G401 (cell line): ENCODE results near the gene DAND5. TPM values are rescaled to one million over a fixed set of nuclear protein-coding genes. Genes with fewer than 3 reads are reported as not detected.

ENCODE experiments used
- DNase-seq: peaks from one replicate; pipeline ENCODE4 v3.0.0-alpha.2; 2015; ENCODE audit warnings: low spot score
- in situ Hi-C: cut with HindIII; loops from 2 replicates; pipeline ENCODE4 v1.10.0; 2016; ENCODE audit warnings: low sequenced_read_pairs, mixed read lengths
- total RNA-seq: library from RNA; depleted of rRNA; stranded (reverse); fragments of >200 nt; shearing (Covaris generic); gene quantifications from 2 replicates; pipeline ENCODE4 v1.2.3, GENCODE V29; 2014; rRNA removed

The DAND5 gene, protein sequence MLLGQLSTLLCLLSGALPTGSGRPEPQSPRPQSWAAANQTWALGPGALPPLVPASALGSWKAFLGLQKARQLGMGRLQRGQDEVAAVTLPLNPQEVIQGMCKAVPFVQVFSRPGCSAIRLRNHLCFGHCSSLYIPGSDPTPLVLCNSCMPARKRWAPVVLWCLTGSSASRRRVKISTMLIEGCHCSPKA
- 0.18 TPM in 1 of 2 replicates, not detected in the other for total RNA-seq

DNA sequence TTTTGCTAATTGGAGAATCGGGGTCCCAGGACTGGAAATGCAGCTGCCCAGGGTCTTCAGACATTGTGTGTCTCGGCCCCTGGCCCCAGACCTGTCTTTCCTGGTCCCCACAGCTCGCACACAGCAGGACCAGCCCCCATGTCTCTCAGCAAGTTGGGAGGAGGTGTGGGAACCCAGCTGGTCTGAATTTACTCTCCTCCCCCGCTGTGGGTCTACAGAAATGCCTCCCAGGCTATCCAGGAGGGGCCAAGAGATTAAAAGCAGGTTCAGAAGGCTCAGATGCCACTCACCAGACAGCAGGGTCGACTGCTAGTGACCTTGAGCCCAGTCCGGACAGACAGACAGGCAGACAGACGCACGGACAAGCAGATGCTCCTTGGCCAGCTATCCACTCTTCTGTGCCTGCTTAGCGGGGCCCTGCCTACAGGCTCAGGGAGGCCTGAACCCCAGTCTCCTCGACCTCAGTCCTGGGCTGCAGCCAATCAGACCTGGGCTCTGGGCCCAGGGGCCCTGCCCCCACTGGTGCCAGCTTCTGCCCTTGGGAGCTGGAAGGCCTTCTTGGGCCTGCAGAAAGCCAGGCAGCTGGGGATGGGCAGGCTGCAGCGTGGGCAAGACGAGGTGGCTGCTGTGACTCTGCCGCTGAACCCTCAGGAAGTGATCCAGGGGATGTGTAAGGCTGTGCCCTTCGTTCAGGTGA lies at the start of gene DAND5:
TSS of gene DAND5 (plus strand) at position 285 of the 697 bp plus-strand sequence. CDS start at position 370, 85 bp downstream.
- in situ Hi-C loops, result no loop called here
- DNase-seq, result peak; percentile 40

DNA sequence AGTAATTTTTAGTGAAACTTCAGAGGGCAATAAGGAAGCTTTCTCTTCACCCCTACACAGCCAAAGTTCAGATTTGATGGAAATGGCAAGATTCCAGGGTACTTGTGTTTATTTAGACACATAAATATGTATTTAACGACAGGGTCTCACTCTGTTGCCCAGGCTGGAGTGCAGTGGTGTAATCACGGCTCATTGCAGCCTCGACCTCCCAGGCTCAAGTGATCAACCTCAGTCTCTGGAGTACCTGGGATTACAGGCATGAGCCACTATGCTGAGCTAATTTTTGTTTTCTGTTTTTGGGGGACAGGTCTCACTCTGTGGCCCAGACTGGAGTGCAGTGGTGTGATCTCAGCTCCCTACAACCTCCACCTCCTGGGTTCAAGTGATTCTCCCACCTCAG lies 48.3 kb upstream of the DAND5 start:
- DNase-seq, result no peak
- in situ Hi-C loops, result loop anchor here (25.0 kb wide), 1 partner anchor 141 kb away; no protein-coding TSS in a partner anchor

DNA sequence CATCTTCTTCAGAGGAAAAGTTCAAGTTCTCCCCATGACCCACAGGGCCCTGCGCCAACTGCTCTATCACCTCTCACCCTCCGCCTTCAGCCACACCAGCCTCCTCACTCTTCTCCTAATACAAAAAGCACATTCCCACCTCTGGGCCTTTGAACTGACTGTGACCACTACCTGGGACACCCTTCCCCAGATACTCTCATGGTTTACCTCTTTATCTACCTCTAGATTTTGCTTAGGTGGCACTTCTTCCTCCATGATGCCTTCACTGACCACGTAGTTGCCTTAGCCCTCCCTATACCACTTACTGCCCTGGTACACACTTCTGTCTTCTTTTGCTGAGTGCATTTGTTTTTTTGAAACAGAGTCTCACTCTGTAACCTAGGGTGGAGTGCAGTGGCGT lies 46.4 kb upstream of the DAND5 start:
- DNase-seq, result no peak
- in situ Hi-C loops, result loop anchor here (25.0 kb wide), 1 partner anchor 139 kb away; no protein-coding TSS in a partner anchor

DNA sequence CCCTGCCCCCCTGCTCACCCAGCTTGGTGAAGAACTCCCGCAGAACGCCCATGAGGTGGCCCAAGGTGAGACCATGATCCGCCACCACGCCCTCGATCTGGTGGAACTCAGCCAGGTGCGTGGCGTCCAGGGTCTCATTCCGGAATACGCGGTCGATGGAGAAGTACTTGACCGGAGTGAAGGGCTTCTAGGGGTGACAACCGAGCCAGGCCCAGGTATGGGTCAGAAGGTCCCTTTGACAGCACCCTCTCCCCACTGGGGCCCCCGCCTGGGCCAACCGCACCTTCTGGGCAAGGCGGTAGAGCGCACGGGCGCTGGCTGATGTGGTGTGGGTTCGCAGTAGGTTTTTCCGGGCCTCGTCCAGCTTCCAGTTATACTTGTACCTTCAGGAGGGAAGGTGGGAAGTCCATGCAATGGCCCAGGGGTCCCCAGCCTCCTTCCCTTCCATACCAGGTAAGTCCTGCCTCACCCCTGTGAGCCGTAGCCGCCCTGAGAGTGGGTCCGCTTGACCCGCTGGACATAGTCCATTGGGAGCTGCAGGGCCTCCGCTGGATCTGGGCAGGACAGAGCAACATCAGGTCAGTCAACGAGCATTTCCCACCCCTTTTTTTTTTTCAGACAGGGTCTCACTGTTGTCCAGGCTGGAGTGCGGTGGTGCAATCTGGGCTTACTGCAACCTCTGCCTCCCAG lies 44.6 kb upstream of the DAND5 start:
- DNase-seq, result no peak
- in situ Hi-C loops, result loop anchor here (25.0 kb wide), 1 partner anchor 138 kb away; no protein-coding TSS in a partner anchor

DNA sequence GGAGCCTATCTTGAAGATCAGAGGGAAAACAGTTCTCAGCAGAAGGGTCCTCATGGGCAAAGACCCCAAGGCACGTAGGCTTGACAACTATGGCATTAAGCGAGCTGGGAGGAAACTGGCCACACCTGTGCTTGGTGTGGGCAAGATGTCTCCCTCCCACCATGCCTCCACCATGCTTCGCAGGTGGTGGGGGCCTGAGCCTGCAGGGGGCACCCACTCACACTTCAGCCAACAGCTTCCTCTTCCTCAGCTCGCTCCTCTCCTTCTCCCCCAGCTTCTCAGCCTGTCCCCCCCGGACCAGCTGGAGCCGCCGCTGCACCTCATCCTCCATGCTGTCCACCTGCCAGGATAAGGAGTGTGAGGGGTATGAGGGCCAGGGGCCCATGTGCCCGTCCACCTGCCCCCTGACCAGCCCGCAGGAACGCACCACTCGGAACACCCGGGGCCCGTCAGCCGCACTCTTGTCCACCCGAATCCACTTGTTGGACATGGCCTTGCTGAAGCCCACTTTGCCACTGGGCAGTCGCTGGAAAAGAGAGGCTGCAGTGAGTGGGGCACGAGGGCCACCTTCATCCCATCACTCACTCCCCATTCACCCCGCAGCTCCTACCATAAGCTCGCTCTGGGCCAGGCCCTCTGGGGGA lies 39.3 kb upstream of the DAND5 start:
- no peak for DNase-seq
- in situ Hi-C loops, result no loop called here

DNA sequence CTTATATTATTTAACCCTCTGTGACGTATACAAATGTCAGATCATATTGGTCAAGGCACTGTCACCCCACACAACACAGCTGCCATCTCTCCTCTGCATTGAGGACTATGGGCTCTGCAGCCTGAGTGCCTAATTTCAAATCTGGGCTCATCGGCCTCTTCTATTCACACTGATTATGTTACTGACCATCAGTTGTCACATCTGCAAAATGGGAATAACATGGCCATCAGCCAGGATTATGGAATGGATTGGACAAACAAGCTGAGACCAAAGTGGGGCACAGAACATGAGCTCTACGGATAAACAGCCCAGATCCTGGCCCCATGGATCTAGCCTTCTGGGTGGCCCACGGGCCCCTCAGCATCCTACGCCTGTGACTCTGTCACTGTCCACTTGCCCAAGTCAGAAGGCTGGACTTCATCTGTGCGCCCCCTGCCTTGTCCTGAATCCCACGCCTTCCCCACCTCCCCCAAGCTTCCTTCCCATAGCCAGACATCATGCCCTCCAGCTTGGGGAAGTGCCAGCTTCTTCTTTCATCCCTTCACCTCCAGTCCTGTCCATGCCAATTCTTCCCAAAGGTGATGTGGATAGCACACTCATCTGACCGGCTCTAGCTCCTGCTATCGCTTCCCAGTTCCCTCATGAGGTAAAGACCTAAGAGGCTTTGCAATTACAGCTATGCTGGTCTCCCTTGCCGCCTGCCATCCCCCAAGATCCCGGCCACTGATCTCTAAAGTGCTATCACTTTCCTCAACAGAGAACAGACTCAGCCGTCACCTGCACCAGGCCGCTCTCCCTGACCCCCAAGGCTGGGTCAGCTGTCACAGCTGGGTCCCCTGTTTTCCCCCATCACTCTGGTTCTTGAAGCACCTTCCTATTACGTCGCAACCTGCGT lies 36.7 kb upstream of the DAND5 start:
- in situ Hi-C loops, result no loop called here
- no peak for DNase-seq

DNA sequence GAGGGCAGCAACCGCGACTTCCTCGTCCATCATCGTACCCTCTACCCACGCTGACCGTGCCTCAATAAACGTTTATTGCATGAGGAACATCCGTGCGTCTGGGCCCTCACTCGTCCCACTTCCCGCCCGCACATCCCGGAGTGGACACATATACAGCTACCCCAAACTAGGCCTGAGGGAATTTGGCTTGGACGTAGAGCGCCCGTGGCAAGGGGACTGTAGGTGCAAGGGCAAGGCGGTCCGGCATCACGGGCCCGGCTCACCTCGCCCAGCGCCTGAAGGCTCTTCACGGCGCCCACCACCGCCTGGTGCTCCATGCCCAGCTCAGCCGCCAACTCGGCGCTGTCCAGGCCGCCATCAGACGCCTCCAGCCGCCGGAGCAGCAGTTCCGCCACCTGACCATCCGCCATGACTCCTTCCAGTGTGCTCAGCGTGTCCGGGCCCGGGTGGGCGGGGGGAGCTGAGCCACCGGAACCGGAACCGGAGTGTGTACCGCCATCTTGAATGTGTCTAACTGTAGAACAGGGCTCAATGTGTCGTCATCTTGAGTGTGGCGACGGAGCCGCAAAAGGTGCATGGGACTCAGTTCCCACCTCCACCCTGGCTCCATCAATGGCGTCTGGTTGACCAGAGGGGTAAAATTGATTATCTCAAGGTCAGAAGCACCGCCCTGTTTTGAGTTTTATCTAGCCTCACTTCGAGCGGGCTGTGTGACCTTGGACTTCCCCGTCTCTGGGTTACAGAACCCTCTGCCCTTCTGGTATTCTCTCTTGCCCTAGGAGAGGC lies 35.9 kb upstream of the DAND5 start, which contains the start of gene FARSA:
TSS of gene FARSA (minus strand) at position 425 of the 786 bp plus-strand sequence. CDS start at position 410, 15 bp downstream.
- DNase-seq, result peak; percentile 97
- in situ Hi-C loops, result no loop called here

DNA sequence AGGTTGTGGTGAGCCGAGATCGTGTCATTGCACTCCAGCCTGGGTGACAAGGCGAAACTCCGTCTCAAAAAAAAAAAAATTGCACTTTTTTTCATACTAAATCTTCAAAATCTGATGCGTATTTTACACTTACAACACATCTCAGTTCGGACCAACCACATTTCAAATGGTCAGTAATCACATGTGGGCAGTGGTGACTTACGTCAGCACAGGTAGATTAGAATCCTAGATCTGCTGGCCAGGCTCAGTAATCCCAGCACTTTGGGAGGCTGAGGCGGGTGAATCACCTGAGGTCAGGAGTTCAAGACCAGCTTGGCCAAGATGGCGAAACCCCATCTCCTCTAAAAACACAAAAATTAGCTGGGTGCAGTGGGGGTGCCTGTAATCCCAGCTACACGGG lies 34.3 kb upstream of the DAND5 start:
- in situ Hi-C loops, result no loop called here
- DNase-seq, result no peak

DNA sequence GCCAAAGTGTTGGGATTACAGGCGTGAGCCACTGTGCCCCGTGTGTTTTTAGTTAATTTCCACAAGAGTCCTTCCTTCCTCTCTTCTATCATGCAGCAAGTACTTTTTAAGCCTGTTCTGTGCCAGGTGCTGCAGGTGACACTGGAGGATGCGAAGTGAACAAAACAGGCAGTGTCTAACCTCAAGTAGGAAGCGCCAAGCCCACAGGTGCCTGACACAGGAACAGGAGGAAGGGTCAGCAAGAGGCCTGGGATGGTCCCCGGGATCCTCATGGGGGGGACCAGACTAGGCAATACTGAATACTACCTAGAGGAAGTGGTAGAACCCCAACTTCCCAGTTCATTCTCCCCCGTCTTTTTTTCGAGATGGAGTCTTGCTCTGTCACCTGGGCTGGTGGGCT lies 32.8 kb upstream of the DAND5 start:
- DNase-seq, result no peak
- in situ Hi-C loops, result no loop called here

DNA sequence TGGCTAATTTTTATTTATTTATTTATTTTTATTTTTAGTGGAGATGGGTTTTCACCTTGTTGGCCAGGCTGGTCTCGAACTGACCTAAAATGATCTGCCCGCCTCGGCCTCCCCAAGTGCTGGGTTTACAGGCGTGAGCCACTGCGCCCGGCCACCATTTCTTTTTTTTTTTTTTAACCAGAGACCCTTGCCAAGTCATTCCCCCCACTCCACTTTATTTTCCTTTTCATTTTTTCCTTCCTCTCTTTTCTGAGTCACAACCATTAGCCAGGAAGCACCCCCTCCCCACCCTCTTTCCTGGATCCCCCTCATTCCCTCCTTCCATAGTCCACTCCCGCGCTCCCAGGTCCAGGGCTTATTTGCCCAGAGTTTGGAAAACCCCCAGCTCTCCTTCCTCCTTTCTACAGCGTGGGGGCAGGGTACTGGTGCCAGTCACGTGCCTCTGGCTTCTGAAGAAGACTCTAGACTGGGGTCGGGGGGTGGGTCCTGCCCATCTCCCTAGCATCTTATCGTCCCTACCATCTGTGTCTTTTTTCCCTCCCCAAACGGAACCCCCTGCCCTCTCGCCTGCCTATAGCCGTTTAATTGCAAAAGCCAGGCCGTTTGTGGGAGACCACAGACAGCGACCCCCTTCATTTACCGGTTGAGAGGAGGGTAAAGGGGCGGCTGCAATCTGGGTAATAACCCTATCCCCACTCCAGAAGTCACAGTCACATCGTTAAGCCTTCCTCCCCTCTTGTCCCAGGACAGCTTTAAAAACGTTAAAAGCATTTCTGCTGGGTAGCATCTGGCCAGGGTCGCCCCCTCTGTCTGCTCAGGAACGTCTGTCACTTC lies 32.1 kb upstream of the DAND5 start:
- in situ Hi-C loops, result no loop called here
- DNase-seq, result no peak

DNA sequence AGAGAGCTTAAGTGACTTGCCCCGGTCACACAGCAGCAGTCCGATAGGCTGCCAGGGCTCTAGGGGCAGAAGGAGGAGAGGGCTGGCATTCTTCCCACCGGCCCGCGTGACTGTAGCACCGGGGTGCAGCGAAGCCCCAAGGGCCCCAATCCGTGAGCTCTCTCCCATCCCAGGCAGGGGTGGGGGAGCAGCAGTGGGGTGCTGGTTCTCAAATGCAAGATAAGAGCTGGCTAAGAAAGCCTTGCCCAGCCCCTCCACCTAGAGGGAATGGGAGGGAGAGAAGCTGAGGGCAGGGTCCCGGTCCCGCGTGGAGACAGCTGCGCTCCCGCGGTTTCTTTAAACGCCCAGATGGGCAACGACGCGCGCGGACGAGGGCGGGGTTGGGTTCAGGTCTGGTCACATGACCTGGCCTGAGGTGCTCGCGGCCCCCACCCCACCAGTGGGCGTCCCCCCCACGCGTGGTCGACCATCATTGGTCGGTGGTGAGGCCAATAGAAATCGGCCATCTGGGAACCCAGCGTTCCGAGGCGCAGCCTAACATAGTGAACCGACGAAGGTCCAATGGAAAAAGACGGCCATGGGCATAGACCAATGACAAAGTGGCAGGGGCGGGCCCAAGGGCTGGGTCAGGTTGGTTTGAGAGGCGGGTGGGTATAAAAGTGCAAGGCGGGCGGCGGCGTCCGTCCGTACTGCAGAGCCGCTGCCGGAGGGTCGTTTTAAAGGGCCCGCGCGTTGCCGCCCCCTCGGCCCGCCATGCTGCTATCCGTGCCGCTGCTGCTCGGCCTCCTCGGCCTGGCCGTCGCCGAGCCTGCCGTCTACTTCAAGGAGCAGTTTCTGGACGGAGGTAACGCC lies 31.2 kb upstream of the DAND5 start, which contains the start of gene CALR:
TSS of gene CALR (plus strand) at position 683 of the 852 bp plus-strand sequence. CDS start at position 754, 71 bp downstream.
- DNase-seq, result peak; percentile 100
- in situ Hi-C loops, result no loop called here

DNA sequence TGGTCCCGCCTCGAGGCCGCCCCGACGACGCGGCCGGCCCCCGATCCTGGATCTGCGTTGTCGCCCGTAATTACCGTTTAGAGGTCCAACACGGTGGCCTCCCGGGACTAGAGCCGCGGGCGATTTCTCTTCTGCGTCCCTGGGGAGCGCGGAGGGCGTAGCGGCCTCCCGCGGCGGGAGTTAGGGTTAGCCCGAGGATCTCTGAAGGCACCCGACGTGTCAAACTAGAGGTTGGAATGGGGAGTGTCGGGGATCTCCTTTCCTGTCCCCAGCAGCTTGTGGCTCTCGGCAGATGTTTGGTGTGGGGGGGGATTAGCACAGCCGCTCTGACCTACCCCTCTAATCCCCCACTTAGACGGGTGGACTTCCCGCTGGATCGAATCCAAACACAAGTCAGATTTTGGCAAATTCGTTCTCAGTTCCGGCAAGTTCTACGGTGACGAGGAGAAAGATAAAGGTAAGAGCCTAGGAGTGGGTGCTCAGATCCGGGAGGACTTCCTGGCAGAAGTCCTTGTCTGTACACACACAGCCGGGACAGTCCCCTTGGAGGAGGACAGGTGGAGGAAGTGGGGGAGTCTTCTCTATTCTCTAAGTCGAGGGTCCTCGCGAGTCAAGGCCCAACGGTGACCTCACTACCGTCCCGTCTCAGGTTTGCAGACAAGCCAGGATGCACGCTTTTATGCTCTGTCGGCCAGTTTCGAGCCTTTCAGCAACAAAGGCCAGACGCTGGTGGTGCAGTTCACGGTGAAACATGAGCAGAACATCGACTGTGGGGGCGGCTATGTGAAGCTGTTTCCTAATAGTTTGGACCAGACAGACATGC lies 30.4 kb upstream of the DAND5 start:
- in situ Hi-C loops, result no loop called here
- DNase-seq, result no peak

DNA sequence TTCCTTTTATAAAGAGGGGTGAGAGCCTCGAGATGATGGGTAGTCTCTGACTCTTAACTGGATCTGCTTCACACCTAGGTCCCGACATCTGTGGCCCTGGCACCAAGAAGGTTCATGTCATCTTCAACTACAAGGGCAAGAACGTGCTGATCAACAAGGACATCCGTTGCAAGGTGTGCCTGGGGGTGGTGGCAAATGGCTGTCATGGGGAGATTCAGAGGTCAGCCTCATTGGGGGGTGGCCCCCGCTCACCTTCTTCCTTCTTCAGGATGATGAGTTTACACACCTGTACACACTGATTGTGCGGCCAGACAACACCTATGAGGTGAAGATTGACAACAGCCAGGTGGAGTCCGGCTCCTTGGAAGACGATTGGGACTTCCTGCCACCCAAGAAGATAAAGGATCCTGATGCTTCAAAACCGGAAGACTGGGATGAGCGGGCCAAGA lies 29.4 kb upstream of the DAND5 start:
- no peak for DNase-seq
- in situ Hi-C loops, result no loop called here

DNA sequence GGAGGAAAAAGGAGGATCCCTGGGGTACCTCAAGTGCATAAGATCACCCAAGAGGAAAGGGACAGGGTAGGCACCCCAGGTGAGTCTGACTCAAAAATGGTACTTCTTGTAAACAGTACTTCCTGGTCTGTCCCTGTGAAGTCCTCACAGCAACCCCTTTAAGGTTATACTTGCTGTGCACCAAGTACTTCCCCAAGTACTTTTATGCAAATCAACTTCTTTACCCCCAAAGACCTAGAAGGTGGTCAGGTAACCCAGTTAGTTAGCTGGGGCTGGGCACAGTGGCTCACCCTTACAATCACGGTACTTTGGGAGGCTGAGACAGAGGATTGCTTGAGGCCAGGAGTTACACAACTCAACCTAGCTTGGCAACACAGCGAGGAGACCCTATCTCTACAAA lies 28.5 kb upstream of the DAND5 start:
- DNase-seq, result no peak
- in situ Hi-C loops, result no loop called here

DNA sequence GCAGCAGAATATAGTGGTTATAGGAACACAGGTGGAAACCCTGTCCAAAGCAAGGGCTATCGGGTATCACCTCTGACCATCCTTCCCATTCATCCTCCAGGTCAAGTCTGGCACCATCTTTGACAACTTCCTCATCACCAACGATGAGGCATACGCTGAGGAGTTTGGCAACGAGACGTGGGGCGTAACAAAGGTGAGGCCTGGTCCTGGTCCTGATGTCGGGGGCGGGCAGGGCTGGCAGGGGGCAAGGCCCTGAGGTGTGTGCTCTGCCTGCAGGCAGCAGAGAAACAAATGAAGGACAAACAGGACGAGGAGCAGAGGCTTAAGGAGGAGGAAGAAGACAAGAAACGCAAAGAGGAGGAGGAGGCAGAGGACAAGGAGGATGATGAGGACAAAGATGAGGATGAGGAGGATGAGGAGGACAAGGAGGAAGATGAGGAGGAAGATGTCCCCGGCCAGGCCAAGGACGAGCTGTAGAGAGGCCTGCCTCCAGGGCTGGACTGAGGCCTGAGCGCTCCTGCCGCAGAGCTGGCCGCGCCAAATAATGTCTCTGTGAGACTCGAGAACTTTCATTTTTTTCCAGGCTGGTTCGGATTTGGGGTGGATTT lies 25.8 kb upstream of the DAND5 start:
- DNase-seq, result no peak
- in situ Hi-C loops, result no loop called here
